Activated T-cell treated with anti-CD3 and anti-CD28 coated beads, Interleukin-2, amount 50 U/mL, for 24 hours (primary cell): ENCODE measurements around the gene RPS18.

ENCODE experiments used
- DNase-seq: peaks from one replicate; pipeline ENCODE4 v3.0.0-alpha.2; 2020
- H3K27ac Mint-ChIP-seq: 2 replicates; pipeline ENCODE4 v1.8.0; 2020; ENCODE audit warnings: mild to moderate bottlenecking, mixed read lengths
- H3K27me3 Mint-ChIP-seq: 2 replicates; pipeline ENCODE4 v1.8.0; 2020; ENCODE audit warnings: mixed read lengths
- H3K36me3 Mint-ChIP-seq: 2 replicates; pipeline ENCODE4 v1.8.0; 2020; ENCODE audit warnings: low read depth, mixed read lengths
- H3K4me1 Mint-ChIP-seq: 2 replicates; pipeline ENCODE4 v1.8.0; 2020; ENCODE audit warnings: low read depth, mixed read lengths
- H3K4me3 Mint-ChIP-seq: 2 replicates; pipeline ENCODE4 v1.8.0; 2020; ENCODE audit warnings: mild to moderate bottlenecking, moderate library complexity, mixed read lengths
- H3K9me3 Mint-ChIP-seq: 2 replicates; pipeline ENCODE4 v1.8.0; 2020; ENCODE audit warnings: mixed read lengths

Gene RPS18

GRCh38 chr6:33292996-33293682, 21.3 kb downstream of the RPS18 start:
- Mint-ChIP-seq H3K4me1 (peaks cover 37% of the 10 kb centered on the region), H3K27ac (peak overlapping the region; percentile 75), H3K4me3 (no peak overlapping the region), H3K36me3 (peaks cover 80% of the 10 kb centered on the region), H3K9me3 (no peaks in the 10 kb centered on the region), H3K27me3 (no peaks in the 10 kb centered on the region)
- no peak for DNase-seq

GRCh38 chr6:33294086-33294823, 22.4 kb downstream of the RPS18 start:
- H3K4me1 Mint-ChIP-seq, result peaks cover 30% of the 10 kb centered on the region
- no peak overlapping the region for H3K4me3 Mint-ChIP-seq
- peaks cover 70% of the 10 kb centered on the region for H3K36me3 Mint-ChIP-seq
- H3K27ac Mint-ChIP-seq, result peak overlapping the region; percentile 52
- no peaks in the 10 kb centered on the region for H3K27me3 Mint-ChIP-seq
- H3K9me3 Mint-ChIP-seq, result no peaks in the 10 kb centered on the region
- no peak for DNase-seq

GRCh38 chr6:33295621-33296369, 23.9 kb downstream of the RPS18 start:
- Mint-ChIP-seq H3K27me3 (no peaks in the 10 kb centered on the region), H3K27ac (peak overlapping the region; percentile 85), H3K9me3 (no peaks in the 10 kb centered on the region), H3K36me3 (peaks cover 70% of the 10 kb centered on the region), H3K4me1 (peaks cover 36% of the 10 kb centered on the region), H3K4me3 (no peak overlapping the region)
- DNase-seq, result no peak

- Mint-ChIP-seq H3K36me3 (peaks cover 70% of the 10 kb centered on the region), H3K4me1 (peaks cover 35% of the 10 kb centered on the region), H3K4me3 (peak overlapping the region; percentile 67), H3K27ac (peak overlapping the region; percentile 85), H3K9me3 (no peaks in the 10 kb centered on the region), H3K27me3 (no peaks in the 10 kb centered on the region)
- DNase-seq, result no peak
Measured at GRCh38 chr6:33296797-33297405, 25.0 kb downstream of the RPS18 start.

GRCh38 chr6:33297406-33297955, 25.6 kb downstream of the RPS18 start:
- H3K36me3 Mint-ChIP-seq, result peaks cover 70% of the 10 kb centered on the region
- peaks cover 35% of the 10 kb centered on the region for H3K4me1 Mint-ChIP-seq
- no peaks in the 10 kb centered on the region for H3K27me3 Mint-ChIP-seq
- peak overlapping the region; percentile 85 for H3K27ac Mint-ChIP-seq
- H3K4me3 Mint-ChIP-seq, result peak overlapping the region; percentile 67
- no peaks in the 10 kb centered on the region for H3K9me3 Mint-ChIP-seq
- DNase-seq, result no peak

GRCh38 chr6:33297956-33298772, 26.3 kb downstream of the RPS18 start:
- Mint-ChIP-seq H3K4me3 (peak overlapping the region; percentile 91), H3K9me3 (no peaks in the 10 kb centered on the region), H3K36me3 (peaks cover 68% of the 10 kb centered on the region), H3K27ac (peak overlapping the region; percentile 99), H3K27me3 (no peaks in the 10 kb centered on the region), H3K4me1 (peaks cover 33% of the 10 kb centered on the region)
- DNase-seq, result peak; percentile 67

- peak within 1 kb of the TSS; percentile 91 for H3K4me3 Mint-ChIP-seq
- no peaks in the 10 kb centered on the region for H3K27me3 Mint-ChIP-seq
- H3K9me3 Mint-ChIP-seq, result no peaks in the 10 kb centered on the region
- peaks cover 70% of the 10 kb centered on the region for H3K36me3 Mint-ChIP-seq
- H3K27ac Mint-ChIP-seq, result peak within 1 kb of the TSS; percentile 99
- no peak for DNase-seq
- H3K4me1 Mint-ChIP-seq, result peaks cover 37% of the 10 kb centered on the region
Measured at GRCh38 chr6:33298773-33299236, 26.9 kb downstream of the RPS18 start, which contains the start of gene RGL2. TSS of gene RGL2 (minus strand) at chr6:33298942. CDS start at chr6:33298610, 332 bp downstream.

- peak overlapping the region; percentile 91 for H3K4me3 Mint-ChIP-seq
- H3K27ac Mint-ChIP-seq, result peak overlapping the region; percentile 99
- no peaks in the 10 kb centered on the region for H3K9me3 Mint-ChIP-seq
- no peaks in the 10 kb centered on the region for H3K27me3 Mint-ChIP-seq
- H3K36me3 Mint-ChIP-seq, result peaks cover 71% of the 10 kb centered on the region
- peaks cover 42% of the 10 kb centered on the region for H3K4me1 Mint-ChIP-seq
- peak; percentile 95 for DNase-seq
Measured at GRCh38 chr6:33299237-33299944, 27.5 kb downstream of the RPS18 start.

GRCh38 chr6:33301877-33302276, 30.0 kb downstream of the RPS18 start:
- no peaks in the 10 kb centered on the region for H3K27me3 Mint-ChIP-seq
- peaks cover 77% of the 10 kb centered on the region for H3K36me3 Mint-ChIP-seq
- peaks cover 57% of the 10 kb centered on the region for H3K4me1 Mint-ChIP-seq
- H3K27ac Mint-ChIP-seq, result peak overlapping the region; percentile 64
- no peaks in the 10 kb centered on the region for H3K9me3 Mint-ChIP-seq
- no peak overlapping the region for H3K4me3 Mint-ChIP-seq
- DNase-seq, result no peak

- Mint-ChIP-seq H3K9me3 (no peaks in the 10 kb centered on the region), H3K27me3 (no peaks in the 10 kb centered on the region), H3K4me3 (no peak overlapping the region), H3K4me1 (peaks cover 61% of the 10 kb centered on the region), H3K27ac (peak overlapping the region; percentile 65), H3K36me3 (peaks cover 93% of the 10 kb centered on the region)
- DNase-seq, result no peak
Measured at GRCh38 chr6:33304216-33304615, 32.3 kb downstream of the RPS18 start.

- no peaks in the 10 kb centered on the region for H3K27me3 Mint-ChIP-seq
- H3K27ac Mint-ChIP-seq, result peak overlapping the region; percentile 74
- peaks cover 54% of the 10 kb centered on the region for H3K4me1 Mint-ChIP-seq
- H3K36me3 Mint-ChIP-seq, result peaks cover 93% of the 10 kb centered on the region
- DNase-seq, result no peak
- H3K4me3 Mint-ChIP-seq, result no peak overlapping the region
- no peaks in the 10 kb centered on the region for H3K9me3 Mint-ChIP-seq
Measured at GRCh38 chr6:33305052-33305451, 33.2 kb downstream of the RPS18 start.

GRCh38 chr6:33306356-33306755, 34.5 kb downstream of the RPS18 start:
- H3K27me3 Mint-ChIP-seq, result no peaks in the 10 kb centered on the region
- no peak for DNase-seq
- no peaks in the 10 kb centered on the region for H3K9me3 Mint-ChIP-seq
- peaks cover 53% of the 10 kb centered on the region for H3K4me1 Mint-ChIP-seq
- H3K27ac Mint-ChIP-seq, result peak overlapping the region; percentile 74
- H3K4me3 Mint-ChIP-seq, result no peak overlapping the region
- H3K36me3 Mint-ChIP-seq, result peaks cover 91% of the 10 kb centered on the region
